Suprapubic skin (tissue), 4 donors: Measurements from ENCODE around the gene CTRL. TPM values are rescaled to one million over a fixed set of nuclear protein-coding genes. Genes with fewer than 3 reads are reported as not detected.

Experiments
- DNase-seq, 2 donors: peaks; one replicate each; pipeline ENCODE4 v3.0.0-alpha.2; 2019; ENCODE audit warnings: low spot score in 2 of 2
- H3K27ac ChIP-seq: fragments of 200-600 bp; sonication (generic); one replicate; pipeline ENCODE4 v1.5.1; 2019
- H3K27me3 ChIP-seq: fragments of 200-600 bp; sonication (generic); one replicate; pipeline ENCODE4 v1.5.1; 2019
- H3K36me3 ChIP-seq: fragments of 200-600 bp; sonication (generic); one replicate; pipeline ENCODE4 v1.5.1; 2019
- H3K4me1 ChIP-seq: fragments of 200-600 bp; sonication (generic); one replicate; pipeline ENCODE4 v1.5.1; 2019
- H3K4me3 ChIP-seq: fragments of 200-600 bp; sonication (generic); one replicate; pipeline ENCODE4 v1.5.1; 2019; ENCODE audit warnings: mild to moderate bottlenecking
- H3K9me3 ChIP-seq: fragments of 200-600 bp; sonication (generic); one replicate; pipeline ENCODE4 v1.5.1; 2019
- EP300 ChIP-seq: sonication (generic); formaldehyde crosslinking; IDR thresholded peaks from one replicate; pipeline ENCODE4 v1.6.1; 2017; ENCODE audit warnings: antibody characterized with exemption
- POLR2A ChIP-seq, 2 donors: fragments of 450-650 bp; IDR thresholded peaks; one replicate each; pipeline ENCODE4 v1.6.1; 2017; ENCODE audit warnings: antibody characterized with exemption in 2 of 2, mild to moderate bottlenecking in 2 of 2, moderate library complexity in 2 of 2
- POLR2AphosphoS5 ChIP-seq, 3 donors: sonication (generic); formaldehyde crosslinking; IDR thresholded peaks; one replicate each; pipeline ENCODE4 v1.6.1; 2017; ENCODE audit warnings: antibody characterized with exemption in 3 of 3
- WGBS: methylation state at CpG from one replicate; pipeline ENCODE4 v1.1.5; 2018; 5-methylcytosine and 5-hydroxymethylcytosine counted together
- total RNA-seq, 4 donors: library from RNA; depleted of rRNA; stranded (reverse); fragments of >200 nt; gene quantifications; one replicate each; pipeline ENCODE4 v1.1.0, GENCODE V29; 2016
- TF ChIP-seq, protein P1 (sequence below), 2 donors: fragments of 200-600 bp in 1 of 2; fragments of 450-650 bp in 1 of 2; sonication (generic) in 1 of 2; IDR thresholded peaks; one replicate each; pipeline ENCODE4 v1.5.1; 2016 to 2019; ENCODE audit warnings: antibody characterized with exemption in 2 of 2, mild to moderate bottlenecking in 1 of 2, moderate library complexity in 1 of 2

The CTRL gene
- total RNA-seq, 4 donors from 2014 or later: 0.55 to 2.7 (median 1.8) TPM

DNA sequence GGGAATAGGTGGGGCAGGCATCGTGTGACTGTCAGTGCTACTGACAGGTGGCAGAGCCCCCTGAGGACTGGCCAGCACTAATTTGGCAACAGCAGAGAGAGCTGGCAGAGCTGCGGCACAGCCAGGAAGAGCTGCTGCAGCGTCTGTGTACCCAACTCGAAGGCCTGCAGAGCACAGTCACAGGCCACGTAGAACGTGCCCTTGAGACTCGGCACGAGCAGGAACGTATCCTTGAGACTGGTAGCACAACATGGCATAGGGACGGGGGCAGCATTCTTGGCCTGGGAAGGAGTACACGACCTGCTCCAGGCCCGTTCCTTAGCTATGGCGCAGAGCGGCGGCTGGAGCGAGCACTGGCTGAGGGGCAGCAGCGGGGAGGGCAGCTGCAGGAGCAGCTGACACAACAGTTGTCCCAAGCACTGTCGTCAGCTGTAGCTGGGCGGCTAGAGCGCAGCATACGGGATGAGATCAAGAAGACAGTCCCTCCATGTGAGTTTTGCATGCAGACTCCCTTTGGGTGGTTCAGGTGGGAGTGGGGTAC is 50.0 kb downstream of the CTRL start:
- H3K27me3 ChIP-seq: no peaks in the 10 kb centered on the region
- WGBS: 94% methylated on average over 21 of the region's 21 CpGs
- peaks cover 16% of the 10 kb centered on the region for H3K4me1 ChIP-seq
- no peaks in the 10 kb centered on the region for H3K9me3 ChIP-seq
- H3K27ac ChIP-seq: no peak overlapping the region
- TF ChIP-seq POLR2A (IDR thresholded peaks at IDR 0.05) (no peak), POLR2AphosphoS5 (IDR thresholded peaks at IDR 0.05) (no peak), EP300 (no peak)
- TF ChIP-seq, protein P1, sequence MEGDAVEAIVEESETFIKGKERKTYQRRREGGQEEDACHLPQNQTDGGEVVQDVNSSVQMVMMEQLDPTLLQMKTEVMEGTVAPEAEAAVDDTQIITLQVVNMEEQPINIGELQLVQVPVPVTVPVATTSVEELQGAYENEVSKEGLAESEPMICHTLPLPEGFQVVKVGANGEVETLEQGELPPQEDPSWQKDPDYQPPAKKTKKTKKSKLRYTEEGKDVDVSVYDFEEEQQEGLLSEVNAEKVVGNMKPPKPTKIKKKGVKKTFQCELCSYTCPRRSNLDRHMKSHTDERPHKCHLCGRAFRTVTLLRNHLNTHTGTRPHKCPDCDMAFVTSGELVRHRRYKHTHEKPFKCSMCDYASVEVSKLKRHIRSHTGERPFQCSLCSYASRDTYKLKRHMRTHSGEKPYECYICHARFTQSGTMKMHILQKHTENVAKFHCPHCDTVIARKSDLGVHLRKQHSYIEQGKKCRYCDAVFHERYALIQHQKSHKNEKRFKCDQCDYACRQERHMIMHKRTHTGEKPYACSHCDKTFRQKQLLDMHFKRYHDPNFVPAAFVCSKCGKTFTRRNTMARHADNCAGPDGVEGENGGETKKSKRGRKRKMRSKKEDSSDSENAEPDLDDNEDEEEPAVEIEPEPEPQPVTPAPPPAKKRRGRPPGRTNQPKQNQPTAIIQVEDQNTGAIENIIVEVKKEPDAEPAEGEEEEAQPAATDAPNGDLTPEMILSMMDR (IDR thresholded peaks at IDR 0.05): no peak
- no peak overlapping the region for H3K4me3 ChIP-seq
- DNase-seq: no peak
- H3K36me3 ChIP-seq: peaks cover 87% of the 10 kb centered on the region

DNA sequence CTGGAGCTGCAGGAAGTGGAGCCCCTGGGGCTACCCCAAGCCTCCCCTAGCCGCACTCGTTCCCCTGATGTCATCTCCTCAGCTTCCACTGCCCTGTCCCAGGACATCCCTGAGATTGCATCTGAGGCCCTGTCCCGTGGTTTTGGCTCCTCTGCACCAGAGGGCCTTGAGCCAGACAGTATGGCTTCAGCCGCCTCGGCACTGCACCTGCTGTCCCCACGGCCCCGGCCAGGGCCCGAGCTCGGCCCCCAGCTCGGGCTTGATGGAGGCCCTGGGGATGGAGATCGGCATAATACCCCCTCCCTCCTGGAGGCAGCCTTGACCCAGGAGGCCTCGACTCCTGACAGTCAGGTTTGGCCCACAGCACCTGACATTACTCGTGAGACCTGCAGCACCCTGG is 51.1 kb downstream of the CTRL start:
- H3K4me3 ChIP-seq: no peak overlapping the region
- DNase-seq: no peak
- H3K4me1 ChIP-seq: peaks cover 22% of the 10 kb centered on the region
- 88% methylated on average over 11 of the region's 13 CpGs for WGBS
- no peaks in the 10 kb centered on the region for H3K9me3 ChIP-seq
- TF ChIP-seq, protein P1 (IDR thresholded peaks at IDR 0.05): no peak
- TF ChIP-seq EP300 (no peak), POLR2A (IDR thresholded peaks at IDR 0.05) (no peak), POLR2AphosphoS5 (IDR thresholded peaks at IDR 0.05) (no peak)
- H3K36me3 ChIP-seq: peaks cover 80% of the 10 kb centered on the region
- H3K27me3 ChIP-seq: no peaks in the 10 kb centered on the region
- no peak overlapping the region for H3K27ac ChIP-seq

- Histone ChIP-seq H3K36me3 (peaks cover 76% of the 10 kb centered on the region), H3K9me3 (no peaks in the 10 kb centered on the region), H3K27me3 (no peaks in the 10 kb centered on the region), H3K4me3 (no peak overlapping the region), H3K27ac (no peak overlapping the region), H3K4me1 (peaks cover 24% of the 10 kb centered on the region)
- TF ChIP-seq, protein P1 (IDR thresholded peaks at IDR 0.05): no peak
- TF ChIP-seq POLR2AphosphoS5 (IDR thresholded peaks at IDR 0.05) (no peak), POLR2A (IDR thresholded peaks at IDR 0.05) (no peak), EP300 (no peak)
- no peak for DNase-seq
- WGBS: 84% methylated on average over 3 of the region's 5 CpGs
Measured at GRCh38 chr16:67879936-67880335, 51.7 kb downstream of the CTRL start.

Other genes starting within 250 kb of the CTRL start
- gene GFOD2, start 212.5 kb downstream of the CTRL start, total RNA-seq: 10 to 100 TPM; 18.3 to 31.1 (median 25.9) TPM
- gene RANBP10, start 125.3 kb downstream of the CTRL start, total RNA-seq: 10 to 100 TPM; 18.4 to 35.2 (median 27.6) TPM
- gene TSNAXIP1, start 125.0 kb downstream of the CTRL start, total RNA-seq: 1 to 10 TPM in 2 of 4 donors, under 1 TPM in 2; 0.34 to 1.4 (median 0.87) TPM
- 10 to 100 TPM; 45.7 to 92.0 (median 76.4) TPM for gene THAP11, start 89.5 kb downstream of the CTRL start, total RNA-seq
- gene NUTF2, start 84.9 kb downstream of the CTRL start, total RNA-seq: 100 to 1,000 TPM; 101 to 161 (median 113) TPM
- gene CENPT, start 84.2 kb downstream of the CTRL start, total RNA-seq: 100 to 1,000 TPM; 140 to 311 (median 201) TPM
- gene EDC4, start 58.8 kb downstream of the CTRL start, total RNA-seq: 100 to 1,000 TPM in 1 of 4 donors, 10 to 100 TPM in 3; 59.5 to 110 (median 68.0) TPM
- gene NRN1L, start 47.0 kb downstream of the CTRL start, total RNA-seq: 1 to 10 TPM in 3 of 4 donors, not detected in 1; 4.3 to 5.6 (median 4.7) TPM
- 10 to 100 TPM; 16.4 to 26.9 (median 24.5) TPM for gene PSKH1, start 38.6 kb downstream of the CTRL start, total RNA-seq
- gene PSMB10, start 5.0 kb upstream of the CTRL start, total RNA-seq: 10 to 100 TPM; 13.5 to 31.2 (median 16.3) TPM
- 10 to 100 TPM; 10.6 to 61.4 (median 22.6) TPM for gene LCAT, start 12.3 kb upstream of the CTRL start, total RNA-seq
- 100 to 1,000 TPM in 1 of 4 donors, 10 to 100 TPM in 3; 31.2 to 165 (median 72.2) TPM for gene SLC12A4, start 36.8 kb upstream of the CTRL start, total RNA-seq
- gene DPEP3, start 48.6 kb upstream of the CTRL start, total RNA-seq: not detected
- under 1 TPM in 1 of 4 donors, not detected in 3; 0.56 TPM for gene DPEP2, start 67.6 kb upstream of the CTRL start, total RNA-seq
- gene DPEP2NB, start 84.0 kb upstream of the CTRL start, total RNA-seq: not detected
- gene DDX28, start 91.4 kb upstream of the CTRL start, total RNA-seq: 10 to 100 TPM in 2 of 4 donors, 1 to 10 TPM in 2; 9.0 to 22.5 (median 13.0) TPM
- 10 to 100 TPM; 14.4 to 21.6 (median 15.5) TPM for gene DUS2, start 91.4 kb upstream of the CTRL start, total RNA-seq
- gene NFATC3, start 153.5 kb upstream of the CTRL start, total RNA-seq: 10 to 100 TPM; 32.7 to 58.1 (median 36.9) TPM